ENCODE results near the gene STAB1. TPM values are rescaled to one million over a fixed set of nuclear protein-coding genes. Genes with fewer than 3 reads are reported as not detected.

STAB1 gene
- total and polyA plus RNA-seq, 2 of the 8 experiments (the other 6 are each of a cell fraction or from before 2014, with no cell fraction given) = 1.0 to 1.9 TPM

DNA sequence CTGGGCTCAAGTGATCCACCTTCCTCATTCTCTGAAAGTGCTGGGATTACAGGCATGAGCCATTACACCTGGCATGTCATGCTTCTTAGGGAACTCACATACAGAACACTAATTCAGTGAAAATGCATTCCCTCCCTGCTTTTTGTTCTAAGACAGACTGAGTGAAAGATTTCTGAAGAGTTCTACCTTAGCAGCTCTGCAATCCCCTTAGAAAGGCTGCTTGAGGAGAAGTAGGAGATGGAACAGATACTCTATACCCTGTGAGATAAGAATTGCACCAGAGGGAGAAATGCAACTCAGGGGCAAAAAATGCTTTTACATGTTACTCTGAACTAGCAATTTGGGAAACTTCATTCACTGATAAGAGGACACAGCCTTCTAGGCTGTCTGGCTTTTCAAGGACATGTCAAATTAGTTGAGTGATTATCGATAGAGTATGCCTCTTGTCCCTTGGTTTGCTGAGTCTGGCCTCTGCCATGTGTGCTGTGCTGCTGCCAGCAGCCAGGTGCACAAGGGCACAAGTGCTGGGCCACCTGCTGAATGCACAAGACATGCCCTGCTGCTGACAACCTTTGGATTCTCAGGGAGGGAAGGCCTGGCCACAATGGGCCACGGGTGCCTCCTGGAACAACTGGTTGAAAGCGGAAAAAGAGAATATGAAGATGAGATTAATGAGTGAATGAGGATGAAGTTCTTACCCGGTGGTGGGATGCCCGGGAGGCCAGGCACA, 59.1 kb downstream of the STAB1 start (continued):
- TF ChIP-seq, protein P1, sequence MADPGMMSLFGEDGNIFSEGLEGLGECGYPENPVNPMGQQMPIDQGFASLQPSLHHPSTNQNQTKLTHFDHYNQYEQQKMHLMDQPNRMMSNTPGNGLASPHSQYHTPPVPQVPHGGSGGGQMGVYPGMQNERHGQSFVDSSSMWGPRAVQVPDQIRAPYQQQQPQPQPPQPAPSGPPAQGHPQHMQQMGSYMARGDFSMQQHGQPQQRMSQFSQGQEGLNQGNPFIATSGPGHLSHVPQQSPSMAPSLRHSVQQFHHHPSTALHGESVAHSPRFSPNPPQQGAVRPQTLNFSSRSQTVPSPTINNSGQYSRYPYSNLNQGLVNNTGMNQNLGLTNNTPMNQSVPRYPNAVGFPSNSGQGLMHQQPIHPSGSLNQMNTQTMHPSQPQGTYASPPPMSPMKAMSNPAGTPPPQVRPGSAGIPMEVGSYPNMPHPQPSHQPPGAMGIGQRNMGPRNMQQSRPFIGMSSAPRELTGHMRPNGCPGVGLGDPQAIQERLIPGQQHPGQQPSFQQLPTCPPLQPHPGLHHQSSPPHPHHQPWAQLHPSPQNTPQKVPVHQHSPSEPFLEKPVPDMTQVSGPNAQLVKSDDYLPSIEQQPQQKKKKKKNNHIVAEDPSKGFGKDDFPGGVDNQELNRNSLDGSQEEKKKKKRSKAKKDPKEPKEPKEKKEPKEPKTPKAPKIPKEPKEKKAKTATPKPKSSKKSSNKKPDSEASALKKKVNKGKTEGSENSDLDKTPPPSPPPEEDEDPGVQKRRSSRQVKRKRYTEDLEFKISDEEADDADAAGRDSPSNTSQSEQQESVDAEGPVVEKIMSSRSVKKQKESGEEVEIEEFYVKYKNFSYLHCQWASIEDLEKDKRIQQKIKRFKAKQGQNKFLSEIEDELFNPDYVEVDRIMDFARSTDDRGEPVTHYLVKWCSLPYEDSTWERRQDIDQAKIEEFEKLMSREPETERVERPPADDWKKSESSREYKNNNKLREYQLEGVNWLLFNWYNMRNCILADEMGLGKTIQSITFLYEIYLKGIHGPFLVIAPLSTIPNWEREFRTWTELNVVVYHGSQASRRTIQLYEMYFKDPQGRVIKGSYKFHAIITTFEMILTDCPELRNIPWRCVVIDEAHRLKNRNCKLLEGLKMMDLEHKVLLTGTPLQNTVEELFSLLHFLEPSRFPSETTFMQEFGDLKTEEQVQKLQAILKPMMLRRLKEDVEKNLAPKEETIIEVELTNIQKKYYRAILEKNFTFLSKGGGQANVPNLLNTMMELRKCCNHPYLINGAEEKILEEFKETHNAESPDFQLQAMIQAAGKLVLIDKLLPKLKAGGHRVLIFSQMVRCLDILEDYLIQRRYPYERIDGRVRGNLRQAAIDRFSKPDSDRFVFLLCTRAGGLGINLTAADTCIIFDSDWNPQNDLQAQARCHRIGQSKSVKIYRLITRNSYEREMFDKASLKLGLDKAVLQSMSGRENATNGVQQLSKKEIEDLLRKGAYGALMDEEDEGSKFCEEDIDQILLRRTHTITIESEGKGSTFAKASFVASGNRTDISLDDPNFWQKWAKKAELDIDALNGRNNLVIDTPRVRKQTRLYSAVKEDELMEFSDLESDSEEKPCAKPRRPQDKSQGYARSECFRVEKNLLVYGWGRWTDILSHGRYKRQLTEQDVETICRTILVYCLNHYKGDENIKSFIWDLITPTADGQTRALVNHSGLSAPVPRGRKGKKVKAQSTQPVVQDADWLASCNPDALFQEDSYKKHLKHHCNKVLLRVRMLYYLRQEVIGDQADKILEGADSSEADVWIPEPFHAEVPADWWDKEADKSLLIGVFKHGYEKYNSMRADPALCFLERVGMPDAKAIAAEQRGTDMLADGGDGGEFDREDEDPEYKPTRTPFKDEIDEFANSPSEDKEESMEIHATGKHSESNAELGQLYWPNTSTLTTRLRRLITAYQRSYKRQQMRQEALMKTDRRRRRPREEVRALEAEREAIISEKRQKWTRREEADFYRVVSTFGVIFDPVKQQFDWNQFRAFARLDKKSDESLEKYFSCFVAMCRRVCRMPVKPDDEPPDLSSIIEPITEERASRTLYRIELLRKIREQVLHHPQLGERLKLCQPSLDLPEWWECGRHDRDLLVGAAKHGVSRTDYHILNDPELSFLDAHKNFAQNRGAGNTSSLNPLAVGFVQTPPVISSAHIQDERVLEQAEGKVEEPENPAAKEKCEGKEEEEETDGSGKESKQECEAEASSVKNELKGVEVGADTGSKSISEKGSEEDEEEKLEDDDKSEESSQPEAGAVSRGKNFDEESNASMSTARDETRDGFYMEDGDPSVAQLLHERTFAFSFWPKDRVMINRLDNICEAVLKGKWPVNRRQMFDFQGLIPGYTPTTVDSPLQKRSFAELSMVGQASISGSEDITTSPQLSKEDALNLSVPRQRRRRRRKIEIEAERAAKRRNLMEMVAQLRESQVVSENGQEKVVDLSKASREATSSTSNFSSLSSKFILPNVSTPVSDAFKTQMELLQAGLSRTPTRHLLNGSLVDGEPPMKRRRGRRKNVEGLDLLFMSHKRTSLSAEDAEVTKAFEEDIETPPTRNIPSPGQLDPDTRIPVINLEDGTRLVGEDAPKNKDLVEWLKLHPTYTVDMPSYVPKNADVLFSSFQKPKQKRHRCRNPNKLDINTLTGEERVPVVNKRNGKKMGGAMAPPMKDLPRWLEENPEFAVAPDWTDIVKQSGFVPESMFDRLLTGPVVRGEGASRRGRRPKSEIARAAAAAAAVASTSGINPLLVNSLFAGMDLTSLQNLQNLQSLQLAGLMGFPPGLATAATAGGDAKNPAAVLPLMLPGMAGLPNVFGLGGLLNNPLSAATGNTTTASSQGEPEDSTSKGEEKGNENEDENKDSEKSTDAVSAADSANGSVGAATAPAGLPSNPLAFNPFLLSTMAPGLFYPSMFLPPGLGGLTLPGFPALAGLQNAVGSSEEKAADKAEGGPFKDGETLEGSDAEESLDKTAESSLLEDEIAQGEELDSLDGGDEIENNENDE (IDR thresholded peaks at IDR 0.05; ENCODE audit: insufficient replicate concordance, low read length) = no peak
- no peak for TF ChIP-seq JUND (IDR thresholded peaks at IDR 0.05; ENCODE audit: low read length)
- TF ChIP-seq EZH2 (IDR thresholded peaks at IDR 0.05; ENCODE audit: low read depth, low read length, severe bottlenecking) = no peak
- TF ChIP-seq SP1 (IDR thresholded peaks at IDR 0.05; ENCODE audit: low read depth, low read length) = no peak
